Activated CD8-positive, alpha-beta memory T cell treated with anti-CD3 and anti-CD28 coated beads for 48 hours (primary cell): ENCODE results near the gene KCNS1.

ENCODE experiments used
- DNase-seq, 3 experiments: peaks; one replicate each; pipeline ENCODE4 v3.0.0-alpha.2; 2020; ENCODE audit warnings: low read depth in 2 of 3, low spot score in 2 of 3

KCNS1 gene

DNA sequence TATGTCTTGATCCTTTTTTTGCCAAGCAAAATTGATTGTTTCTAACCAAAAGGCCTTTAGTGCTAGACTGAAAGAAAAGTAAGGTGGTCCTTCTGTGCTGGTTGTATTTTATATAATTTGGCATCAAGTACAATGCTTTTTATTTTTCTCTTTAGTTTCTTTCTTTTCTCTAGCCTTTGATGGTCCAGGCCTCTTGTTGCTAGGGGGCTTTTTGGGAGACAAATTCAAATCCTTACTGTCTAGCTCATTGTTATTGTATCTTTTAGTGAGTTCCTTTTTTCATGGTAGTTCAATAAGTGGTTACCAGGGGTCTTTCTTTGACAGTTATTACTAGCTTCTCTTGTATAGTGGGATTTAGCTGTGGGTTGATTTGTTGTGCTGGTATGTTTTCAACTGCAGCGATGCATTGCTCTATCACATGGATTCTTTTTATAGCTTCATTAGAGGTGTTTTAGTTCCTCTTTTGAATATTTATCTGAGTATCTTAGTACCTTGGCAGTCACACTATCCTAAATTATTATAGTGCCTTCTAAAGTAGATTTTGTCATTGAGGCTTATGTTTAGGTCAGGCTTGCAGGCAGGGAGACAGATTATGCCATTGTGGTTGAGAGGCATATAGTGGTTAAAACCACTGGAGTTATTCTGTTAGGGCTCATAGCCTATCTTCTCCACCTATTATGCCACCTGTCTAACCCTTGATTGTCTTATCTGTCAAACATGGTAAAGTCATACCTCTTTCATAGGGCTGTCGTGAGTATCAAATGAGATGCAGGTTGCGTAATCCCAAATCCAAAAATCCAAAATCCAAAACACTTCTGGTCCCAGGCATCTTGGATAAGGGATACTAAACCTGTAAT lies 49.5 kb downstream of the KCNS1 start:
- no peak for DNase-seq

DNA sequence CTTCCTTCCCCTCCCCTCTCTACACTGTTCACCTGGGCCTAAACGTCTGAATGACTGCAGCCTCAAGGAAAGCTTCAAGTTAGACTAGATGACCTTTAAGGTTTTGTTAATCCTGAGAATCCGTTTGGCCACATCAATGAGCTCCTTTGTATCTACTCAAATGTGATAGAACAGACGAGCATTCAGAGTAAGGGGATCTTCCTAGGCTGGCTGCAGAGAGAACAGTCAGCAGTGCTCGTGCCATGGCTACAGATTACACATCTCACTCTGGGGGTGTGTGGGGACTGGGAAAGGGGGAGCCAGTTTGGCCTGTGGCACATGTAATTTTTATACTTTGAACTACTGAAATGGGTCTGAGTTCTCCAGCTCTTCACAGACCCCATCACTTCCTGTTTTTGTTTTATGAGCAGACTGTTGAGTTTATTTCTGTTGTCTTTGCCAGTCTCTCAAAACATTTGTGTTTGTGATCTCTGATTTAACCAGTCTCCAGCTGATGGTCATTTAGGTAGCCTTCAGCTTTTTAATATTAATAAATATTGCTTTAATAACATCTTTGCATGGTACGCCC lies 50.9 kb downstream of the KCNS1 start:
- DNase-seq = no peak

DNA sequence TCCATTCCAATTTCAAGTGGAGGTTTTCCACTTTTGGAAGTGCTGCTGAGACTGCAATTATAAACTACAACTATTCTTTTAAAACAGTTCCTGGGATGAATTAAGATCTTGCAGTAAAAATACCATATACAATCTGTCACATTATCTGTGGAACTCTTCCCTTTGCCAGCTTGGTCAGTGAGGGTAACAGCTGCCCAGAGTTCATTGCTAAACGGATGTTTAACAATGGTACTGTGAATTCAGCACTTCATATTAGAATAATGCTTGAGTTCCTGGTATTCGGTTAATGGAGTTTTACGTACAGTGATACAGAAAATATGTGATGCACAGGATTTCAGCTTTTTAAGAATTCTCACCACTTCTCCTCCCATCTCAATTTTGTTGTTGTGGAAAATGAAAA lies 51.5 kb downstream of the KCNS1 start:
- no peak for DNase-seq

DNA sequence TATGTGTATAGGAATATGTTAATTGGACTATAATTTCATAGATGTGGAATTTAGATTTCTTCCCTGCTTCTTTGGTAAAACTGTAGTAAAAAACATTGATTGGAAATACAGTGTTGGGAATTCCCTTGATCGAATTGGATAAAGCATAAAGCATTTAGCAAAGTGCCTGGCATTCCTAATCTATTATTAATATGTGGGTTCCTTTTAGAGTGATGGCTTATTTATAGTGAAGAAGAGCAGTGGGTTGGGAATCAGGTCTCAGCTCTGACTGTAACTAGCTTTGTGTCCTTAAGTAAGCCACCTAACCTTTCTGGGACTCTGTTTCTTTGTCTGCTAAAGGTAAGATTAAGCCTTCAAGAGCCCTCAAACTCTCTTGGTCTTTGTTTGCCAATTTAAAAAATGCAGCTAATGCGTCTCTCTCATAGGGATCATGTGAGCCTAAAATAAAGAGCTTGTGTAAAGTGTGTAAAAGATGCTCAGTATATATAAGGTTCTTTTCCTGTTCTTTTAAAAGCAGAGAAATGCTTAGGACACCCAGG lies 53.3 kb downstream of the KCNS1 start:
- DNase-seq = no peak

DNA sequence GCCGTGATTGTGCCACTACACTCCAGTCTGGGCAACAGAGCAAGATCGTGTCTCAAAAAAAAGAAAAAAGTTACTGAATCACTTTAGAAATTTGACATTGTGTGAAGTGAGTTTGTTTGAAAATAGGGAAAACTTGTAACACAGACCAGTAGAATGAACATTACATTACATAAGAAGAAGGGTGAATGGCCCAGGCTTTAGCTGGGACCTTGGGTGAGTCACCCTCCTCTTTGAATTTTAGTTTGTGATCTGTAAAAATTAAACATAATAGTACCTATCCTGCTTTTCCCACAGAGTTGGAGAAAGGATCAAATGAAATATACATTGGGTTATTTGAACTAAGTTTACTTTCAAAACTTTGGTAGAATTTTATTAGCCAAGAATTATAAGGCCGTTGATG lies 56.3 kb downstream of the KCNS1 start:
- DNase-seq = no peak

DNA sequence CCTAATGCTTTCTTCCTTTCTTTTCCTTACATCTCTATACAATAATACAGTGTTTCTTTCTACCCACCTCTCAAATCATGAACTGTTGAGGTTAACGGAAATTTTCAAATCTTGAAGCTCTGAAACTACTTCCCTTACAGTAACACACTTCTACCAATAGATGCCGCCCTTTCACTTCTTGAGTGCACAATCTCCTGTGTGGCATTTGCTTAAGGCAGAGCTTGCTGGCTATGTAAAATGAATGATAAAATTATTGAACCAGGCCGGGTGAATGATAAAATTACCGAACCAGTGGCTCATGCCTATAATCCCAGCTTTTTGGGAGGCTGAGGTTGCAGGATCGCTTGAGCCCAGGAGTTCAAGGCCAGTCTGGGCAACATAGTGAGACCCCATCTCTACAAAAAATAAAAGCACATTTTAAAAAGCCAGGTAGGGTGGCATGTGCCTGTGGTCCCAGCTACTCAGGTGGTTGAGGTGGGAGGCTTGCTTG lies 56.8 kb downstream of the KCNS1 start:
- DNase-seq = no peak

DNA sequence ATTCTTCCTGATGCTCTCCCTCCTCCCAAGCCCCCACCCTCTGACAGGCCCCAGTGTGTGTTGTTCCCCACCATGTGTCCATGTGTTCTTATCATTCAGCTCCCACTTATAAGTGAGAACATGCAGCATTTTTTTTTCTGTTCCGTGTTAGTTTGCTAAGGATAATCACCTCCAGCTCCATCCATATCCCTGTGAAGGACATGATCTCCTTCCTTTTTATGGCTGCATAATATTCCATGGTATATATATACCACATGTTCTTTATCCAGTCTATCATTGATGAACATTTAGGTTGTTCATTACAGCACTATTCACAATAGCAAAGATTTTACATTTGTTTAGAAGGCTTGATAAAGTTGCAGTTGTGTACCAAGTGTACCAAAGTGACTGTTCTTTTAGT lies 57.9 kb downstream of the KCNS1 start:
- DNase-seq = no peak
